SH-SY5Y (cell line): Measurements from ENCODE around the gene SLC38A2.

Experiments used
- GATA2 ChIP-seq: IDR thresholded peaks from 2 replicates; pipeline ENCODE4 v1.6.1; 2011; ENCODE audit warnings: mild to moderate bottlenecking, low read depth, low read length
- GATA3 ChIP-seq: IDR thresholded peaks from 2 replicates; pipeline ENCODE4 v1.6.1; 2011; ENCODE audit warnings: low read depth, mild to moderate bottlenecking, low read length, moderate library complexity

Gene SLC38A2

DNA sequence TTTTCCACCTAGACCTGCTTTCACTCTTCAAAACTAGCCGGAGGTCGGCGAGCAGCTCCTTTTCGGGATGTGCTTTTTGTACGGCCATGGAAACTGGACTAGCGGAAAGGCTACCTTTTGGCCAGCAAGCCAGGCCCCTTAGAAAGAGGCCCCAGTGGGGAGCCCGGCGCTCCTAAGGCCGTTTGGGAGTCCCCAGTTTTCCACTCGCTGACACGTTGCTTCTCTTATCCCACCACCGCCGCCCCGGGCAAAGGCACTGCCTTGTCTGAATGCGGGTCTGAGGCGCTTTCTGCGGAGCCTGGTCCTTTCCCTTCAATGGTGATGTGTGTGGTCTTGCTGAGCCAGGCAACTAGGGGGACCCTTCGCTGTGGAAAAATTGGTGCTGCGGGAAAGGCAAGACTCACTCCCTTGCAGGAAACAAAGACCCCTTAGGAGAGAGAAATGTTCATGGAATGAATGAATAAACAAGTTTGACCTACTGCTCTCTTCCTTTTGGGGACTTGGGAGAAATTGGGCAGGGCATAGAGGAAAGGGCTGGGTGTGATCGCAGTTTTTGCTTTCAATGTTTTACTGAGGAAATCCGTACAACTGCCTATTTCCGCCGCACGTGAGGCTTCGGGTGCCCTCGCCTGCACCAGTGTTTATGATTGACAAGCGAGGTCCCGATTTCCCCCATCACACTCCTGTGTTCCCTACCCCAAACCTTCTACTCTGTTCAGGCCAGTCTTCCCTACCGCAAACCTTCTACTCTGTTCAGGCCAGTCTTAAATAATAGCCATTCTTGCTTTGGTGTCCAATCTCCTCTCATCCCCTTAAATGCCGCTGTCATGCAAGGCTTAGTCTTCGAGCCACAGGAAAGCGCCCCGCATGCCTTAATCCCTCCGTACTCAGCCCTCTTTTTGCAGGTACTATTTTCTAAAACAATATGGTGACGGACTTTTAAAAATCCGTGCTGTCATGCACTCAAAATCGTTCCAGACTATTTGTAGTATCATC, 1.0 kb upstream of the SLC38A2 start:
- no peak for TF ChIP-seq GATA3
- TF ChIP-seq GATA2 = no peak

DNA sequence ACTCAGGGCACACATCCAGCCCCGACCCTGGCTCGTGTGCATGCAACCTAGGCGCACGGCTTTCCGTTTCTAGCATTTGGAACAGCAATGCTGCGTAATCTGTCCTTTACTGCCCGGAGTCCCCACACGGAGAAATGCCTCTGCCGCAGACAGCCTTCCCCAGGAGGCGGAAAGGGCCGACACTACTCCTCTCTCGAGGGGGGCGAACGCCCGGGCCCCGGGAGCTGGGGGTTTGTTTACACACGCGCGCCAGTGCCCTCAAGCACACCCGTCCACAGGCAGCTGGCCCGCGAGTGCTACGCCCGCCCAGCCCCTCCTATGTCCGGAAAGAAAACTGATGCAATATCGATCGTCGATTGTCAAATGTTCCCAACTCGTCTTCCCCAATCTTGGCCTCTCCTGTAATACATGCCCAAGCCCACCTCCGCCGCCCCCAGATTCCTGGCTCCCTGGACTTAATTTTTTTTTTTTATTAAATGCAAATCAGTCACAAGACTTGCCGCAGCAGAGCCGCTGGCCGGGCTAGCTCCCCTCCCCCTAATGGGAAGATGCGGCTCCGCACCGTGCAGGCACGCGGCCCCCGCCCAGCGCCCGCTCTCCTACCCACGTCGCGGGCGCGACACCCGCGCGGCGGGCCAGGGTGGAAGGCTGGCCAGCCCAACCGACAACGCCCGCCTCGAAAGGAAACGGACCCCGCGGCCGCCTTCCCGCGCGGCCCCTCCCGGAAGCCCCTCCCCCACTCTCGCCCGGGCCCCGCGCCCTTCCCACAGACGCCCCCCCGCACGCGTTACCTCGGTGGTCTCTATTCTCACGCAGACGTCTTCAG, 642 bp downstream of the SLC38A2 start:
- no peak for TF ChIP-seq GATA3
- no peak for TF ChIP-seq GATA2

- TF ChIP-seq GATA3 (no peak), GATA2 (no peak)
Measured at GRCh38 chr12:46370792-46371717, 1.5 kb downstream of the SLC38A2 start.

GRCh38 chr12:46370380-46370734, 2.2 kb downstream of the SLC38A2 start:
- TF ChIP-seq GATA2 (no peak), GATA3 (no peak)

GRCh38 chr12:46369474-46370379, 2.8 kb downstream of the SLC38A2 start:
- TF ChIP-seq GATA3 = no peak
- no peak for TF ChIP-seq GATA2

DNA sequence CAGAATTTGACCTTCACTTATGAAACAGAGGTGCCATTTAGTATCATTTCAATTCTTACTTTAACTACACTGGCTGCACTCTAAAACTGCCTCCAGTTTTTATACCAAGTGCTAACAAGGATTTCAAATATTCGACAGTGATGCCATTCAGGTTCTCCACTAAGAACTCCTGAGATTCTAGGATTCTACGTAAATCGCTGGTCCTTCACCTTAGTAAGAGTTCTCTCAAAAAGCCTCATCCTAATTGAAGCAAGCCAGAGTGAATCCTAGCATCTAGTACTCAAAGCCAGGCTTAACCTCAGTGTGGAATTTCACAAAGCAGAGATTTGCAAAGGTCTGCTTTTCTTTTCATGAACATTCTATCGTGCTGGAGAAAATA, 3.5 kb downstream of the SLC38A2 start:
- no peak for TF ChIP-seq GATA2
- no peak for TF ChIP-seq GATA3

- TF ChIP-seq GATA2 = no peak
- TF ChIP-seq GATA3 = no peak
Measured at GRCh38 chr12:46368684-46369083, 3.9 kb downstream of the SLC38A2 start.

DNA sequence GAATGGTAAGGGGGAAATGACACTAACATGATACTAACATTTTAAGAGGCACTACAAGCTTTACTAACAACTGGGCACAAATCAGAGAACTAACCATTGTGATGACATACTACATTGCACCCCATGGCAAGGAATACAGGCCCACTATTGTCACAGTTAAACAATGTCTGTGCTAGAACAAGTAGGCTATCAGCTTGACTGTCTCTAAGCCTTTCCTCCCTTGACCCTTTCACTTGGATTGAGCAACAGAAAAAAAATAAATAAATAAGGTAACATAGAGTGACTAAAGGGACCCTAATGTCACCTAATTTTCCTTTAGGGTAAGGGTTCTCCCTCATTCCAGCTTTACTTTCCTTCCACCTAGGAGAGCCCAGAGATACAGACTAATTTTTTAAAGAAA, 4.4 kb downstream of the SLC38A2 start:
- no peak for TF ChIP-seq GATA3

- no peak for TF ChIP-seq GATA3
- no peak for TF ChIP-seq GATA2
Measured at GRCh38 chr12:46367351-46368029, 5.1 kb downstream of the SLC38A2 start.

- no peak for TF ChIP-seq GATA3
- TF ChIP-seq GATA2 = no peak
Measured at GRCh38 chr12:46366771-46367170, 5.8 kb downstream of the SLC38A2 start.

DNA sequence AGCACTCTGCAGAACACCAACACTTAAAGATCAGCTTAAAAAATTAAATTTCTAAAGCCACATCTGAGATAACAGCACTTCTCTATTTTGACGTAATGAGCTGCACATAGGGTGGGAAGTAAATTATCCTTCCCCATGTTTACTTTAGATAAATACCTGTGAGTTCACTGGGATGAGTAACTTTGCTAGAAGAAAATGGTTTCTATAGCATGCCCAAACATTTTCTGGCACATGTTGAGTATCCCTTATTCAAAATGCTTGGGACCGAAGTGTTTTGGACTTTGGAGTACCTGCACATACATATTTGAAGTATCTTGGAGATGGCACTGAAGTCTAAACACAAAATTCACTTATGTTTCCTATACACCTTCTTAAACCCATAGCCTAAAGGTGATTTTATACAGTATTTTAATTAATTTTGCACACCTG, 6.6 kb downstream of the SLC38A2 start:
- TF ChIP-seq GATA2 (no peak), GATA3 (no peak)
